Upper lobe of left lung (tissue), 4 donors: Measurements from ENCODE around the gene SNURF.

Experiments used
- POLR2A ChIP-seq, 4 donors: fragments of 450-650 bp; IDR thresholded peaks; one replicate each; pipeline ENCODE4 v1.5.1; 2016 to 2017; ENCODE audit warnings: antibody characterized with exemption in 4 of 4, mild to moderate bottlenecking in 2 of 4
- POLR2AphosphoS5 ChIP-seq, 2 donors: sonication (generic); formaldehyde crosslinking; IDR thresholded peaks; one replicate each; pipeline ENCODE4 v1.5.1; 2017; ENCODE audit warnings: antibody characterized with exemption in 2 of 2
- TF ChIP-seq, protein P1 (sequence below), 6 experiments: fragments of 450-650 bp in 4 of 6; fragments of 200-600 bp in 2 of 6; sonication (generic) in 2 of 6; IDR thresholded peaks; one replicate each; pipeline ENCODE4 v1.5.1; 2016 to 2019; ENCODE audit warnings: antibody characterized with exemption in 6 of 6

DNA sequence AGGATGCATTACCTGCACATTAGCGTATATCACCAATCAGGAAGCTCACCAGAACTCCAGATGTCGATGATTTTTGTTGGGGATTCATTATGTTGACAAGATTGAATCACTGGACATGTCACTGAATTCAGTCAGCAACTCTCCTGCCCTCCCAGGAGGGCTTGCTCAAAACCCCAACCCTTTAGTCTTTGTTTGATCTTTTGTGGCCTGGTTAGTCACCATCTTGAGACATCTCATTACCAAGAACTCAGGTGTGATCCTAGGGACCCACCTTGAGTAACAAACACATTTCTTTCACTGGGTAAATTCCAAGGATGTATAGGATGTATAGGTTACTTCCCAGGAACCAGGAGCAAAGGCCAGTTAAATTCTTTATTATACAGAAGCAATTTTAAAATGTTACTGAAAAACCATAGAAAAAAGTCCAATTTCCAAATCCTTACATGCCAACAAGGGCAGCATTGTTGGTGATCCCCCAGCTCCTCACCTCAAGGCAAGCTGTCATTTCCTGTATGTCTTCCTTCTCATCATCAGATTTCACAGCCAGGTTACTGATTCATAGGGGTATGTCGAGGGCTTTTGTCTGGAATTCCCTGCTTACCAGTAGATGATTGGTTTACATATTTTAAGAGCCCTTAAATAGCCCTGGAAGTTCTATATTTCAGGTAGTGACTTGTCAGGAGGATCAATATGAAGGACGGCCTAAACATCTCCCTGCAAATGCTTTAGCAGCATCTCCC, 11.7 kb downstream of the SNURF start:
- TF ChIP-seq, protein P1, sequence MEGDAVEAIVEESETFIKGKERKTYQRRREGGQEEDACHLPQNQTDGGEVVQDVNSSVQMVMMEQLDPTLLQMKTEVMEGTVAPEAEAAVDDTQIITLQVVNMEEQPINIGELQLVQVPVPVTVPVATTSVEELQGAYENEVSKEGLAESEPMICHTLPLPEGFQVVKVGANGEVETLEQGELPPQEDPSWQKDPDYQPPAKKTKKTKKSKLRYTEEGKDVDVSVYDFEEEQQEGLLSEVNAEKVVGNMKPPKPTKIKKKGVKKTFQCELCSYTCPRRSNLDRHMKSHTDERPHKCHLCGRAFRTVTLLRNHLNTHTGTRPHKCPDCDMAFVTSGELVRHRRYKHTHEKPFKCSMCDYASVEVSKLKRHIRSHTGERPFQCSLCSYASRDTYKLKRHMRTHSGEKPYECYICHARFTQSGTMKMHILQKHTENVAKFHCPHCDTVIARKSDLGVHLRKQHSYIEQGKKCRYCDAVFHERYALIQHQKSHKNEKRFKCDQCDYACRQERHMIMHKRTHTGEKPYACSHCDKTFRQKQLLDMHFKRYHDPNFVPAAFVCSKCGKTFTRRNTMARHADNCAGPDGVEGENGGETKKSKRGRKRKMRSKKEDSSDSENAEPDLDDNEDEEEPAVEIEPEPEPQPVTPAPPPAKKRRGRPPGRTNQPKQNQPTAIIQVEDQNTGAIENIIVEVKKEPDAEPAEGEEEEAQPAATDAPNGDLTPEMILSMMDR (IDR thresholded peaks at IDR 0.05), result no peak
- TF ChIP-seq POLR2A (IDR thresholded peaks at IDR 0.05), result no peak
- TF ChIP-seq POLR2AphosphoS5 (IDR thresholded peaks at IDR 0.05), result no peak
